GM08714 (cell line): ENCODE measurements around the gene MED15.

Source experiments
- H3K4me3 ChIP-seq: fragments of 200-500 bp; sonication (Bioruptor generic); 2 replicates; pipeline ENCODE4 v1.5.1; 2014; ENCODE audit warnings: mild to moderate bottlenecking, low read length, inconsistent platforms
- ZNF274 ChIP-seq: IDR thresholded peaks from 2 replicates; pipeline ENCODE4 v1.6.1; 2012; ENCODE audit warnings: mild to moderate bottlenecking, low read depth, low read length

MED15 gene

GRCh38 chr22:20510811-20511577 is 3.6 kb downstream of the MED15 start:
- no peak for TF ChIP-seq ZNF274
- H3K4me3 ChIP-seq: no peak overlapping the region

- H3K4me3 ChIP-seq: no peak overlapping the region
- TF ChIP-seq ZNF274: no peak
These were observed 4.3 kb downstream of the MED15 start for GRCh38 chr22:20511578-20512229.

GRCh38 chr22:20514658-20515406 is 7.4 kb downstream of the MED15 start:
- no peak for TF ChIP-seq ZNF274
- no peak overlapping the region for H3K4me3 ChIP-seq

- TF ChIP-seq ZNF274: no peak
- no peak overlapping the region for H3K4me3 ChIP-seq
These were observed 9.0 kb downstream of the MED15 start for GRCh38 chr22:20516399-20516798.

GRCh38 chr22:20517422-20517821 is 10.0 kb downstream of the MED15 start:
- no peak overlapping the region for H3K4me3 ChIP-seq
- TF ChIP-seq ZNF274: no peak

- H3K4me3 ChIP-seq: no peak overlapping the region
- no peak for TF ChIP-seq ZNF274
These were observed 10.6 kb downstream of the MED15 start for GRCh38 chr22:20517841-20518592.

- no peak for TF ChIP-seq ZNF274
These were observed 12.1 kb downstream of the MED15 start for GRCh38 chr22:20519558-20519957.

GRCh38 chr22:20520093-20520511 is 12.7 kb downstream of the MED15 start:
- no peak overlapping the region for H3K4me3 ChIP-seq
- no peak for TF ChIP-seq ZNF274

More at GRCh38 chr22:20519558-20519957, 12.1 kb downstream of the MED15 start:
- H3K4me3 ChIP-seq: no peak overlapping the region

- H3K4me3 ChIP-seq: no peak overlapping the region
- no peak for TF ChIP-seq ZNF274
These were observed 15.0 kb downstream of the MED15 start for GRCh38 chr22:20522134-20523004.

- H3K4me3 ChIP-seq: no peak overlapping the region
- no peak for TF ChIP-seq ZNF274
These were observed 15.9 kb downstream of the MED15 start for GRCh38 chr22:20523086-20523983.

GRCh38 chr22:20524004-20524481 is 16.6 kb downstream of the MED15 start:
- no peak for TF ChIP-seq ZNF274
- H3K4me3 ChIP-seq: no peak overlapping the region

- H3K4me3 ChIP-seq: no peak overlapping the region
- TF ChIP-seq ZNF274: no peak
These were observed 17.6 kb downstream of the MED15 start for GRCh38 chr22:20525048-20525447.

GRCh38 chr22:20526305-20526627 is 18.9 kb downstream of the MED15 start:
- H3K4me3 ChIP-seq: no peak overlapping the region
- no peak for TF ChIP-seq ZNF274
